Common myeloid progenitor, CD34-positive (primary cell): ENCODE measurements around the gene THBS2.

Experiments
- CTCF ChIA-PET: fragments of 350-600 bp; sonication (Branson Sonifier 250); formaldehyde crosslinking; loops from one replicate; lab custom pipeline; 2021; ENCODE audit warnings: antibody characterized with exemption; lab: Charles Lee
- POLR2A ChIA-PET: fragments of 350-600 bp; sonication (Branson Sonifier 250); formaldehyde crosslinking; loops from one replicate; lab custom pipeline; 2021; ENCODE audit warnings: antibody characterized with exemption; lab: Charles Lee
- DNase-seq, 3 donors: peaks; one replicate each; pipeline versions ENCODE4 v3.0.0 to v3.0.0-alpha.2; 2013
- H3K27ac ChIP-seq, 2 experiments: 1 replicate in 1 of 2; 2 replicates in 1 of 2; pipeline ENCODE4 v1.7.0; 2013; ENCODE audit warnings: inconsistent platforms in 2 of 2, low read length in 2 of 2, mild to moderate bottlenecking in 2 of 2, low read depth in 1 of 2, moderate library complexity in 1 of 2; ENCODE audit not compliant: severe bottlenecking in 2 of 2, insufficient read depth in 1 of 2, poor library complexity in 1 of 2
- H3K27me3 ChIP-seq, 5 experiments: replicated peaks in 2 of 5; 1 replicate in 3 of 5; 2 replicates in 2 of 5; pipeline versions ENCODE4 v1.6.1 to v1.7.0; 2013; ENCODE audit warnings: low read length in 4 of 5, mild to moderate bottlenecking in 2 of 5, moderate library complexity in 2 of 5, inconsistent platforms in 1 of 5; ENCODE audit not compliant: insufficient read depth in 5 of 5, control insufficient read depth in 4 of 5
- H3K36me3 ChIP-seq, 4 experiments: 1 replicate in 2 of 4; 2 replicates in 2 of 4; pipeline versions ENCODE4 v1.6.1 to v1.7.0; 2013; ENCODE audit warnings: low read length in 3 of 4, control low read depth in 1 of 4, mild to moderate bottlenecking in 1 of 4; ENCODE audit not compliant: control insufficient read depth in 4 of 4, insufficient read depth in 4 of 4
- H3K4me1 ChIP-seq, 4 experiments: 1 replicate in 3 of 4; 2 replicates in 1 of 4; pipeline versions ENCODE4 v1.6.1 to v1.7.1; 2013; ENCODE audit warnings: low read length in 3 of 4, mild to moderate bottlenecking in 3 of 4, control low read depth in 1 of 4, inconsistent platforms in 1 of 4, moderate library complexity in 1 of 4; ENCODE audit not compliant: control insufficient read depth in 4 of 4, insufficient read depth in 4 of 4; ENCODE audit errors: control extremely low read depth in 1 of 4
- H3K4me3 ChIP-seq, 7 experiments: 1 replicate in 4 of 7; 2 replicates in 3 of 7; pipeline versions ENCODE4 v1.5.1 to v1.7.0; 2013; ENCODE audit warnings: mild to moderate bottlenecking in 7 of 7, low read length in 6 of 7, moderate library complexity in 6 of 7, inconsistent platforms in 2 of 7, low read depth in 2 of 7, control low read depth in 1 of 7; ENCODE audit not compliant: insufficient read depth in 4 of 7, control insufficient read depth in 1 of 7; ENCODE audit errors: extremely low read depth in 1 of 7
- H3K9me3 ChIP-seq, 5 experiments: 1 replicate in 4 of 5; 2 replicates in 1 of 5; pipeline versions ENCODE4 v1.6.1 to v1.7.1; 2013; ENCODE audit warnings: low read length in 4 of 5, mild to moderate bottlenecking in 2 of 5, inconsistent platforms in 1 of 5, low read depth in 1 of 5, moderate library complexity in 1 of 5; ENCODE audit not compliant: control insufficient read depth in 4 of 5, insufficient read depth in 2 of 5; ENCODE audit errors: control extremely low read depth in 1 of 5
- WGBS: methylation state at CpG from one replicate; pipeline ENCODE4 v1.1.5; 2013; ENCODE audit not compliant: insufficient coverage; 5-methylcytosine and 5-hydroxymethylcytosine counted together

Gene THBS2

GRCh38 chr6:169189182-169189581 lies 64.5 kb downstream of the THBS2 start:
- H3K4me1 ChIP-seq: no peaks in the 10 kb centered on the region
- peaks cover 0 to 8% (median 0%) of the 10 kb centered on the region in 5 experiments for H3K9me3 ChIP-seq
- DNase-seq: no peak
- H3K27me3 ChIP-seq: no peaks in the 10 kb centered on the region
- H3K27ac ChIP-seq: no peak overlapping the region
- POLR2A ChIA-PET: no interaction called here
- H3K4me3 ChIP-seq: no peak overlapping the region
- no peaks in the 10 kb centered on the region for H3K36me3 ChIP-seq
- CTCF ChIA-PET: no interaction called here
- WGBS: 89% methylated on average over 7 of the region's 8 CpGs

GRCh38 chr6:169188475-169188874 lies 65.2 kb downstream of the THBS2 start:
- DNase-seq: peak in 2 of 3 donors; percentile 20 to 34
- H3K27me3 ChIP-seq: no peaks in the 10 kb centered on the region
- no peak overlapping the region for H3K27ac ChIP-seq
- POLR2A ChIA-PET: no interaction called here
- 72% methylated on average over 6 of the region's 6 CpGs for WGBS
- H3K4me1 ChIP-seq: no peaks in the 10 kb centered on the region
- H3K4me3 ChIP-seq: no peak overlapping the region
- H3K9me3 ChIP-seq: peaks cover 0 to 7% (median 0%) of the 10 kb centered on the region in 5 experiments
- CTCF ChIA-PET: no interaction called here
- H3K36me3 ChIP-seq: no peaks in the 10 kb centered on the region

GRCh38 chr6:169188051-169188470 lies 65.6 kb downstream of the THBS2 start:
- H3K4me3 ChIP-seq: no peak overlapping the region
- no peaks in the 10 kb centered on the region for H3K4me1 ChIP-seq
- H3K27me3 ChIP-seq: no peaks in the 10 kb centered on the region
- ChIA-PET CTCF (no interaction called here), POLR2A (no interaction called here)
- 96% methylated on average over 7 of the region's 9 CpGs for WGBS
- DNase-seq: no peak
- peaks cover 0 to 5% (median 0%) of the 10 kb centered on the region in 5 experiments for H3K9me3 ChIP-seq
- H3K36me3 ChIP-seq: no peaks in the 10 kb centered on the region
- H3K27ac ChIP-seq: no peak overlapping the region

GRCh38 chr6:169186496-169187169 lies 67.0 kb downstream of the THBS2 start:
- CTCF ChIA-PET: interaction anchor here (1.2 kb wide), 1 partner anchor 11 kb away, joined by 3 read pairs; no protein-coding TSS in a partner anchor
- WGBS: 97% methylated on average over 19 of the region's 25 CpGs
- no peak for DNase-seq

GRCh38 chr6:169185692-169186485 lies 67.8 kb downstream of the THBS2 start:
- POLR2A ChIA-PET: no interaction called here
- H3K4me3 ChIP-seq: no peak overlapping the region
- DNase-seq: no peak
- no peaks in the 10 kb centered on the region for H3K36me3 ChIP-seq
- peaks cover 0 to 2% (median 0%) of the 10 kb centered on the region in 5 experiments for H3K9me3 ChIP-seq
- WGBS: 91% methylated on average over 14 of the region's 26 CpGs
- H3K4me1 ChIP-seq: no peaks in the 10 kb centered on the region
- no peaks in the 10 kb centered on the region for H3K27me3 ChIP-seq
- no peak overlapping the region for H3K27ac ChIP-seq
- CTCF ChIA-PET: no interaction called here

More at GRCh38 chr6:169186496-169187169, 67.0 kb downstream of the THBS2 start:
- H3K4me1 ChIP-seq: no peaks in the 10 kb centered on the region
- H3K9me3 ChIP-seq: peaks cover 0 to 2% (median 0%) of the 10 kb centered on the region in 5 experiments
- no peaks in the 10 kb centered on the region for H3K36me3 ChIP-seq
- no peak overlapping the region for H3K4me3 ChIP-seq
- no peak overlapping the region for H3K27ac ChIP-seq
- POLR2A ChIA-PET: no interaction called here
- no peaks in the 10 kb centered on the region for H3K27me3 ChIP-seq

GRCh38 chr6:169185011-169185521 lies 68.6 kb downstream of the THBS2 start:
- ChIA-PET POLR2A (no interaction called here), CTCF (no interaction called here)
- Histone ChIP-seq H3K27ac (no peak overlapping the region), H3K36me3 (no peaks in the 10 kb centered on the region), H3K4me1 (no peaks in the 10 kb centered on the region), H3K4me3 (no peak overlapping the region), H3K27me3 (no peaks in the 10 kb centered on the region), H3K9me3 (peaks cover 0 to 2% (median 0%) of the 10 kb centered on the region in 5 experiments)
- 98% methylated on average over 17 of the region's 20 CpGs for WGBS
- DNase-seq: no peak

GRCh38 chr6:169184419-169184818 lies 69.2 kb downstream of the THBS2 start:
- CTCF ChIA-PET: no interaction called here
- H3K27me3 ChIP-seq: no peaks in the 10 kb centered on the region
- POLR2A ChIA-PET: no interaction called here

More at GRCh38 chr6:169184419-169184818, 69.2 kb downstream of the THBS2 start:
- Histone ChIP-seq H3K9me3 (peaks cover 0 to 5% (median 0%) of the 10 kb centered on the region in 5 experiments), H3K36me3 (no peaks in the 10 kb centered on the region), H3K4me1 (no peaks in the 10 kb centered on the region), H3K27ac (no peak overlapping the region), H3K4me3 (no peak overlapping the region)
- DNase-seq: no peak
- no CpG with 5 or more reads among the region's 3 CpGs for WGBS
